CD14-positive monocyte (primary cell): ENCODE data around the gene SLC37A1. TPM values are rescaled to one million over a fixed set of nuclear protein-coding genes. Genes with fewer than 3 reads are reported as not detected.

Experiments
- DNase-seq, 3 donors: peaks; one replicate each; pipeline ENCODE4 v3.0.0-alpha.2; 2011 to 2022
- H2AFZ ChIP-seq: 2 replicates; pipeline ENCODE4 v1.6.0; 2012; ENCODE audit warnings: mild to moderate bottlenecking, low read depth, low read length, inconsistent platforms; ENCODE audit not compliant: insufficient read depth, poor library complexity, severe bottlenecking
- H3K27ac ChIP-seq, 2 donors: 1 replicate in 1 of 2; 2 replicates in 1 of 2; pipeline ENCODE4 v1.5.1; 2012 to 2013; ENCODE audit warnings: low read length in 2 of 2, control low read depth in 1 of 2, inconsistent platforms in 1 of 2, low read depth in 1 of 2, mild to moderate bottlenecking in 1 of 2
- H3K27me3 ChIP-seq, 2 donors: one replicate each; pipeline versions ENCODE4 v1.6.0 to v1.6.1; 2011 to 2013; ENCODE audit warnings: low read length in 2 of 2; ENCODE audit not compliant: control insufficient read depth in 2 of 2, insufficient read depth in 2 of 2
- H3K36me3 ChIP-seq, 2 donors: replicated peaks in 1 of 2; 1 replicate in 1 of 2; 2 replicates in 1 of 2; pipeline versions ENCODE4 v1.5.1 to v1.6.1; 2012 to 2013; ENCODE audit warnings: low read length in 2 of 2, control low read depth in 1 of 2, inconsistent platforms in 1 of 2, mild to moderate bottlenecking in 1 of 2; ENCODE audit not compliant: insufficient read depth in 2 of 2, control insufficient read depth in 1 of 2
- H3K4me1 ChIP-seq, 2 donors: 1 replicate in 1 of 2; 2 replicates in 1 of 2; pipeline versions ENCODE4 v1.5.1 to v1.6.1; 2012 to 2013; ENCODE audit warnings: low read length in 2 of 2, control low read depth in 1 of 2, inconsistent platforms in 1 of 2, mild to moderate bottlenecking in 1 of 2, moderate library complexity in 1 of 2; ENCODE audit not compliant: insufficient read depth in 2 of 2, control insufficient read depth in 1 of 2
- H3K4me2 ChIP-seq: replicated peaks from 2 replicates; pipeline ENCODE3; 2012; ENCODE audit warnings: low read length, moderate library complexity, mild to moderate bottlenecking; ENCODE audit not compliant: poor library complexity, severe bottlenecking; ENCODE audit errors: extremely low read depth
- H3K4me3 ChIP-seq, 3 experiments: fragments of 200-600 bp in 1 of 3; sonication (generic) in 1 of 3; replicated peaks in 1 of 3; 1 replicate in 2 of 3; 2 replicates in 1 of 3; pipeline ENCODE4 v1.5.1; 2011 to 2013; ENCODE audit warnings: low read length in 3 of 3, mild to moderate bottlenecking in 3 of 3, control low read depth in 2 of 3, low read depth in 2 of 3, inconsistent platforms in 1 of 3, moderate library complexity in 1 of 3
- H3K79me2 ChIP-seq: 2 replicates; pipeline ENCODE4 v1.6.0; 2012; ENCODE audit warnings: mild to moderate bottlenecking, control low read depth, inconsistent platforms, low read length, moderate library complexity; ENCODE audit not compliant: insufficient read depth
- H3K9ac ChIP-seq: 2 replicates; pipeline ENCODE4 v1.6.0; 2017; ENCODE audit warnings: low read length, mild to moderate bottlenecking; ENCODE audit not compliant: insufficient read depth, poor library complexity, severe bottlenecking
- H3K9me3 ChIP-seq, 2 donors: replicated peaks in 1 of 2; 1 replicate in 1 of 2; 2 replicates in 1 of 2; pipeline versions ENCODE4 v1.5.1 to v1.6.1; 2012 to 2013; ENCODE audit warnings: low read length in 2 of 2, control low read depth in 1 of 2; ENCODE audit not compliant: control insufficient read depth in 1 of 2, insufficient read depth in 1 of 2
- H4K20me1 ChIP-seq: 2 replicates; pipeline ENCODE4 v1.6.0; 2012; ENCODE audit warnings: mild to moderate bottlenecking, low read length, control low read depth, moderate library complexity; ENCODE audit not compliant: insufficient read depth
- H3K27ac Mint-ChIP-seq, 7 donors: one replicate each; pipeline ENCODE4 v1.8.0; 2020; ENCODE audit warnings: mild to moderate bottlenecking in 7 of 7, mixed read lengths in 7 of 7, moderate library complexity in 6 of 7, inconsistent platforms in 2 of 7
- H3K27me3 Mint-ChIP-seq, 3 donors: one replicate each; pipeline ENCODE4 v1.8.0; 2021 to 2022; ENCODE audit warnings: low read depth in 3 of 3, mild to moderate bottlenecking in 3 of 3, mixed read lengths in 3 of 3, moderate library complexity in 3 of 3, inconsistent platforms in 1 of 3
- H3K36me3 Mint-ChIP-seq, 2 donors: one replicate each; pipeline ENCODE4 v1.8.0; 2020; ENCODE audit warnings: mixed read lengths in 2 of 2, inconsistent platforms in 1 of 2, mild to moderate bottlenecking in 1 of 2
- H3K4me1 Mint-ChIP-seq: one replicate; pipeline ENCODE4 v1.8.0; 2020; ENCODE audit warnings: mild to moderate bottlenecking, mixed read lengths
- H3K4me3 Mint-ChIP-seq, 2 donors: one replicate each; pipeline ENCODE4 v1.8.0; 2020; ENCODE audit warnings: mild to moderate bottlenecking in 2 of 2, mixed read lengths in 2 of 2, moderate library complexity in 1 of 2
- H3K9me3 Mint-ChIP-seq, 7 donors: one replicate each; pipeline ENCODE4 v1.8.0; 2020 to 2022; ENCODE audit warnings: mixed read lengths in 7 of 7, mild to moderate bottlenecking in 6 of 7, moderate library complexity in 6 of 7, inconsistent platforms in 2 of 7
- CTCF ChIP-seq: fragments of 200-600 bp; IDR thresholded peaks from one replicate; pipeline ENCODE4 v1.8.0; 2022; ENCODE audit warnings: antibody characterized with exemption, mild to moderate bottlenecking
- WGBS: methylation state at CpG from one replicate; pipeline ENCODE4 v1.1.5; 2013; ENCODE audit warnings: missing lambda C conversion rate; ENCODE audit not compliant: insufficient coverage; 5-methylcytosine and 5-hydroxymethylcytosine counted together
- intact Hi-C, 2 donors: fragments of 100-400 bp; cut with micrococcal nuclease; formaldehyde crosslinking; loops; one replicate each; pipeline versions ENCODE4 v1.15.0 to v1.15.1; 2023
- polyA plus RNA-seq, 3 donors: library from polyadenylated mRNA; depleted of rRNA in 1 of 3; unstranded in 2 of 3; stranded (reverse) in 1 of 3; fragments of 300-500 nt in 2 of 3; fragments of >200 nt in 1 of 3; fragmentation: Illumina TruSeq in 2 of 3; gene quantifications; 1 replicate in 2 of 3; 2 replicates in 1 of 3; pipeline ENCODE4 v1.2.3, GENCODE V29; 2012 to 2021

Gene SLC37A1
- polyA plus RNA-seq, 3 donors = 2.7 to 12.4 (median 4.3) TPM

GRCh38 chr21:42514883-42515228 is 1.2 kb downstream of the SLC37A1 start:
- H3K9me3 Mint-ChIP-seq = no peaks in the 10 kb centered on the region
- Histone ChIP-seq H3K27me3 (no peaks in the 10 kb centered on the region), H3K4me3 (peak overlapping the region; percentile 74 to 90 (median 78)), H3K79me2 (peaks cover 36% of the 10 kb centered on the region), H3K27ac (peak overlapping the region in 1 of 2 donors; percentile 79), H2AFZ (peak overlapping the region; percentile 94), H3K4me1 (peaks cover 15 to 25% of the 10 kb centered on the region in 2 donors), H3K9me3 (no peaks in the 10 kb centered on the region), H3K9ac (peak overlapping the region; percentile 78), H3K36me3 (peaks cover 15 to 33% of the 10 kb centered on the region in 2 donors), H4K20me1 (peaks cover 14% of the 10 kb centered on the region), H3K4me2 (peak overlapping the region; percentile 85)
- H3K27me3 Mint-ChIP-seq = no peaks in the 10 kb centered on the region
- intact Hi-C loops = no loop called here
- H3K36me3 Mint-ChIP-seq = peaks cover 31 to 34% of the 10 kb centered on the region in 2 donors
- peaks cover 21% of the 10 kb centered on the region for H3K4me1 Mint-ChIP-seq
- H3K27ac Mint-ChIP-seq = peak overlapping the region in 6 of 7 donors; percentile 1 to 81 (median 60)
- DNase-seq = no peak
- TF ChIP-seq CTCF = no peak
- H3K4me3 Mint-ChIP-seq = peak overlapping the region; percentile 92 to 97
- no CpG with 5 or more reads among the region's 5 CpGs for WGBS

GRCh38 chr21:42515708-42516502 is 2.3 kb downstream of the SLC37A1 start:
- Mint-ChIP-seq H3K27me3 (peaks cover 0 to 3% (median 0%) of the 10 kb centered on the region in 3 donors), H3K4me1 (peaks cover 21% of the 10 kb centered on the region)

More at GRCh38 chr21:42515708-42516502, 2.3 kb downstream of the SLC37A1 start:
- no peak overlapping the region for H3K27ac ChIP-seq
- H3K4me2 ChIP-seq = peak overlapping the region; percentile 85
- H4K20me1 ChIP-seq = peaks cover 14% of the 10 kb centered on the region
- Mint-ChIP-seq H3K9me3 (no peaks in the 10 kb centered on the region), H3K36me3 (peaks cover 40 to 45% of the 10 kb centered on the region in 2 donors), H3K4me3 (no peak overlapping the region), H3K27ac (no peak overlapping the region)
- no peak for DNase-seq
- 97% methylated on average over 4 of the region's 12 CpGs for WGBS
- peaks cover 15 to 25% of the 10 kb centered on the region in 2 donors for H3K4me1 ChIP-seq
- intact Hi-C loops = no loop called here
- no peaks in the 10 kb centered on the region for H3K9me3 ChIP-seq
- peak overlapping the region in 1 of 3 experiments; percentile 90 for H3K4me3 ChIP-seq
- H3K36me3 ChIP-seq = peaks cover 15 to 43% of the 10 kb centered on the region in 2 donors
- no peak overlapping the region for H2AFZ ChIP-seq
- no peak overlapping the region for H3K9ac ChIP-seq
- H3K27me3 ChIP-seq = no peaks in the 10 kb centered on the region
- no peak for TF ChIP-seq CTCF
- H3K79me2 ChIP-seq = peaks cover 36% of the 10 kb centered on the region
